Spleen (tissue), 11 donors: ENCODE data around the gene EXT2. TPM values are rescaled to one million over a fixed set of nuclear protein-coding genes. Genes with fewer than 3 reads are reported as not detected.

Experiments used
- DNase-seq: peaks from one replicate; pipeline ENCODE4 v3.0.0-alpha.2; 2020
- H3K27ac ChIP-seq, 8 donors: fragments of 200-600 bp; sonication (generic) in 7 of 8; 1 replicate in 4 of 8; 2 replicates in 4 of 8; pipeline versions ENCODE4 v1.5.0 to v1.8.0; 2016 to 2021; ENCODE audit warnings: inconsistent platforms in 4 of 8, mild to moderate bottlenecking in 4 of 8, moderate library complexity in 1 of 8
- H3K27me3 ChIP-seq, 7 donors: fragments of 200-600 bp; sonication (generic) in 6 of 7; replicated peaks in 1 of 7; 1 replicate in 4 of 7; 2 replicates in 3 of 7; pipeline versions ENCODE4 v1.5.0 to v1.8.0; 2016 to 2021; ENCODE audit warnings: inconsistent platforms in 3 of 7, mild to moderate bottlenecking in 1 of 7
- H3K36me3 ChIP-seq, 6 donors: fragments of 200-600 bp; sonication (generic) in 5 of 6; 1 replicate in 4 of 6; 2 replicates in 2 of 6; pipeline versions ENCODE4 v1.5.0 to v1.8.0; 2016 to 2021; ENCODE audit warnings: inconsistent platforms in 2 of 6
- H3K4me1 ChIP-seq, 6 donors: fragments of 200-600 bp; sonication (generic) in 5 of 6; 1 replicate in 3 of 6; 2 replicates in 3 of 6; pipeline versions ENCODE4 v1.5.0 to v1.8.0; 2016 to 2021; ENCODE audit warnings: inconsistent platforms in 3 of 6
- H3K4me3 ChIP-seq, 8 donors: fragments of 200-600 bp; sonication (generic) in 7 of 8; 1 replicate in 4 of 8; 2 replicates in 4 of 8; pipeline versions ENCODE4 v1.5.0 to v1.8.0; 2016 to 2021; ENCODE audit warnings: inconsistent platforms in 4 of 8, mild to moderate bottlenecking in 4 of 8, moderate library complexity in 2 of 8
- H3K9me3 ChIP-seq, 8 donors: fragments of 200-600 bp; sonication (generic) in 7 of 8; 1 replicate in 4 of 8; 2 replicates in 4 of 8; pipeline versions ENCODE4 v1.5.0 to v1.8.0; 2016 to 2021; ENCODE audit warnings: inconsistent platforms in 4 of 8
- POLR2A ChIP-seq, 3 donors: fragments of 450-650 bp; IDR thresholded peaks; one replicate each; pipeline ENCODE4 v1.5.1; 2017; ENCODE audit warnings: antibody characterized with exemption in 3 of 3, mild to moderate bottlenecking in 1 of 3
- POLR2AphosphoS5 ChIP-seq, 3 donors: sonication (generic); formaldehyde crosslinking; IDR thresholded peaks; one replicate each; pipeline ENCODE4 v1.5.1; 2017; ENCODE audit warnings: antibody characterized with exemption in 3 of 3
- WGBS, 5 donors: extraction: QIAGEN DNeasy Blood & Tissue Kit in 3 of 5; methylation state at CpG; one replicate each; pipeline versions ENCODE4 v1.1.5 to v1.1.7; 2013 to 2018; 5-methylcytosine and 5-hydroxymethylcytosine counted together
- intact Hi-C: fragments of 100-400 bp; cut with DNase I; formaldehyde crosslinking; loops from one replicate; pipeline ENCODE4 v1.15.0; 2023; ENCODE audit warnings: low total_unique reads
- polyA plus RNA-seq, 3 donors: library from polyadenylated mRNA; stranded (reverse); fragments of 200-250 nt; gene quantifications; one replicate each; pipeline ENCODE4 v1.2.1, GENCODE V29; 2013
- total RNA-seq, 7 donors: library from RNA; depleted of rRNA in 3 of 7; stranded (reverse); fragments of >200 nt in 3 of 7; fragmentation: NEBNext Ultra II Directional in 4 of 7; extraction: Animal tissue kit (Norgen Biotek cat#: 25700) in 4 of 7; gene quantifications; one replicate each; pipeline versions ENCODE4 v1.1.0 to v1.2.1, GENCODE V29; 2016 to 2021
- TF ChIP-seq, protein P1 (sequence below), 11 experiments: fragments of 200-600 bp in 7 of 11; fragments of 450-650 bp in 4 of 11; sonication (generic) in 4 of 11; IDR thresholded peaks in 8 of 11; conservative IDR thresholded peaks in 3 of 11; 1 replicate in 7 of 11; 2 replicates in 4 of 11; pipeline versions ENCODE4 v1.4.0 to v1.8.0; 2016 to 2021; ENCODE audit warnings: antibody characterized with exemption in 11 of 11, inconsistent platforms in 4 of 11, mild to moderate bottlenecking in 1 of 11
- donor health status: healthy with polysubstance abuse.
- donor health status: DM: no; HTN: no; CAD: no; lungs with moderate emphysema.
- donor health status: DM: no; HTN: no; CAD: no.
- donor health status: Bipolar disorder and iron deficiency.
- donor health status: healthy.
- donor health status: DM: no; HTN: no; CAD: no.
- donor health status: DM: yes; HTN: yes; CAD: no.

EXT2 gene
- total and polyA plus RNA-seq, 10 donors, result 10.0 to 60.1 (median 41.3) TPM

DNA sequence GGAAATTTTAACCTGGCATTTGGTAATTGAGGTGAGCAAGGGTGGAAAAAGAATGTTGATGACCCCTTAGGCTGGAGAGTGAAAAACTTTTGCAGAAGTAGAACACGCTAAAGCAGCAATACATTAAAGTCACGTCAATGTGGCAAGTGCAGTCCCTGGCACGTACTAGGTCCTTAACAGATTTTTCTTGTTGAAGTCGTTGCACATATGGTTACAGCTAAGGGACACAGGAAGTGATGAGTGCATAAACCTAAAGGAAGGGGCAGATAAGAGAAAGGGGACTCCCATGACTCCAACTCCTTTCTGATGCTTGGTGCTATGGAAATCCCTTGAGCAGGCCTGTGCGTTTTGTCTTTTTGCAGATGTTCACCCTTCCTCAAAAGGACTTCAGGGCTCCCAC lies 28.2 kb upstream of the EXT2 start:
- TF ChIP-seq POLR2AphosphoS5 (IDR thresholded peaks at IDR 0.05) (no peak), POLR2A (IDR thresholded peaks at IDR 0.05) (no peak)
- TF ChIP-seq, protein P1, sequence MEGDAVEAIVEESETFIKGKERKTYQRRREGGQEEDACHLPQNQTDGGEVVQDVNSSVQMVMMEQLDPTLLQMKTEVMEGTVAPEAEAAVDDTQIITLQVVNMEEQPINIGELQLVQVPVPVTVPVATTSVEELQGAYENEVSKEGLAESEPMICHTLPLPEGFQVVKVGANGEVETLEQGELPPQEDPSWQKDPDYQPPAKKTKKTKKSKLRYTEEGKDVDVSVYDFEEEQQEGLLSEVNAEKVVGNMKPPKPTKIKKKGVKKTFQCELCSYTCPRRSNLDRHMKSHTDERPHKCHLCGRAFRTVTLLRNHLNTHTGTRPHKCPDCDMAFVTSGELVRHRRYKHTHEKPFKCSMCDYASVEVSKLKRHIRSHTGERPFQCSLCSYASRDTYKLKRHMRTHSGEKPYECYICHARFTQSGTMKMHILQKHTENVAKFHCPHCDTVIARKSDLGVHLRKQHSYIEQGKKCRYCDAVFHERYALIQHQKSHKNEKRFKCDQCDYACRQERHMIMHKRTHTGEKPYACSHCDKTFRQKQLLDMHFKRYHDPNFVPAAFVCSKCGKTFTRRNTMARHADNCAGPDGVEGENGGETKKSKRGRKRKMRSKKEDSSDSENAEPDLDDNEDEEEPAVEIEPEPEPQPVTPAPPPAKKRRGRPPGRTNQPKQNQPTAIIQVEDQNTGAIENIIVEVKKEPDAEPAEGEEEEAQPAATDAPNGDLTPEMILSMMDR (IDR thresholded peaks at IDR 0.05 in 8 of 11, conservative IDR thresholded peaks at IDR 0.05 in 3 of 11), result no peak
- H3K4me3 ChIP-seq, result peak overlapping the region in 5 of 8 donors; percentile 54 to 94 (median 69)
- H3K36me3 ChIP-seq, result peaks cover 0 to 29% (median 7%) of the 10 kb centered on the region in 6 donors
- 24 to 64% (median 52%) methylated on average over 5 of the region's 5 CpGs for WGBS, 5 donors
- intact Hi-C loops, result no loop called here
- no peaks in the 10 kb centered on the region for H3K27me3 ChIP-seq
- no peak for DNase-seq
- H3K27ac ChIP-seq, result peak overlapping the region in 5 of 8 donors; percentile 85 to 92 (median 90)
- H3K4me1 ChIP-seq, result peaks cover 10 to 27% (median 18%) of the 10 kb centered on the region in 6 donors
- no peaks in the 10 kb centered on the region for H3K9me3 ChIP-seq

DNA sequence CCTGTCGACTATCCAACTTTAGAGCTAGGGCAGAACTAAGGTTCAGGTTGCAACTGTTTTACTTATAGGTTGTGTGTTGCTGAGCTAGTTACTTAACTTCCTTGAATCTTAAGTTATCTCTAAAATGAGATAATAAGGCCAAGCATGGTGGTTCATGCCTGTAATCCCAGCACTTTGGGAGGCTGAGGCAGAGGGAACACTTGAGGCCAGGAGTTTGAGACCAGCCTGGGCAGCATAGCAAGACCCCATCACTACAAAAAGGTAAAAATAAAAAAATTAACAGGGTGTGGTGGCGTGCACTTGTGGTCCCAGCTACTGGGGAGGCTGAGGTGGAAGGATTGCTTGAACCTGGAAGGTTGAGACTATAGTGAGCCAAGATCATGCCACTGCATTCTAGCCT lies 27.3 kb upstream of the EXT2 start:
- TF ChIP-seq POLR2A (IDR thresholded peaks at IDR 0.05) (no peak), POLR2AphosphoS5 (IDR thresholded peaks at IDR 0.05) (no peak)
- TF ChIP-seq, protein P1 (IDR thresholded peaks at IDR 0.05 in 8 of 11, conservative IDR thresholded peaks at IDR 0.05 in 3 of 11), result no peak

DNA sequence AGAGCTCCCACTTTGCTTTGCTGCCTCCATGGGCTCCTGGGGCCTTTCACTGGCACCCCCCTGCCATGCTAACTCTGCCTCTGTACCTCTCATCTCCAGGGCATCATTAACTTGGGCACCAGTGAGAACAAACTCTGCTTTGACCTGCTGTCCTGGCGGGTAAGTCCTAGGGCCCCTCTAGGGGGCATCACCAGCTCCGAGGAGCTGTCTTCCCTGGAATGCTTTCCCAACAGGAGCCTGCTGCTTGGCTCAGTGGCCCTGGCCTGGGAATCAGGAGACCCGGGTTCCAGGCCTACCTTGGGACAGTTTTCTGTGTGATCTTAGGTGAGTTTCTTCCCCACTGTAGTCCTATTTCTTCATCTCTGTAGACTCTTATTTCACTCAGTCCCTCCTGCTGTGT lies 24.3 kb upstream of the EXT2 start:
- Histone ChIP-seq H3K36me3 (peaks cover 0 to 68% (median 26%) of the 10 kb centered on the region in 6 donors), H3K27me3 (no peaks in the 10 kb centered on the region), H3K4me1 (peaks cover 7 to 16% (median 11%) of the 10 kb centered on the region in 6 donors), H3K27ac (no peak overlapping the region), H3K4me3 (no peak overlapping the region), H3K9me3 (no peaks in the 10 kb centered on the region)
- TF ChIP-seq POLR2A (IDR thresholded peaks at IDR 0.05) (no peak), POLR2AphosphoS5 (IDR thresholded peaks at IDR 0.05) (no peak)
- TF ChIP-seq, protein P1 (IDR thresholded peaks at IDR 0.05 in 8 of 11, conservative IDR thresholded peaks at IDR 0.05 in 3 of 11), result no peak
- no peak for DNase-seq
- intact Hi-C loops, result no loop called here
- WGBS, 5 donors, result 75 to 100% (median 94%) methylated on average over 3 of the region's 3 CpGs

More for the DNA sequence above, 27.3 kb upstream of the EXT2 start:
- H3K4me3 ChIP-seq, result no peak overlapping the region
- no peaks in the 10 kb centered on the region for H3K27me3 ChIP-seq
- intact Hi-C loops, result no loop called here
- no peak for DNase-seq
- H3K9me3 ChIP-seq, result no peaks in the 10 kb centered on the region
- H3K27ac ChIP-seq, result no peak overlapping the region
- peaks cover 10 to 27% (median 18%) of the 10 kb centered on the region in 6 donors for H3K4me1 ChIP-seq
- 94 to 100% (median 96%) methylated on average over 2 of the region's 2 CpGs for WGBS, 5 donors
- peaks cover 0 to 38% (median 10%) of the 10 kb centered on the region in 6 donors for H3K36me3 ChIP-seq

DNA sequence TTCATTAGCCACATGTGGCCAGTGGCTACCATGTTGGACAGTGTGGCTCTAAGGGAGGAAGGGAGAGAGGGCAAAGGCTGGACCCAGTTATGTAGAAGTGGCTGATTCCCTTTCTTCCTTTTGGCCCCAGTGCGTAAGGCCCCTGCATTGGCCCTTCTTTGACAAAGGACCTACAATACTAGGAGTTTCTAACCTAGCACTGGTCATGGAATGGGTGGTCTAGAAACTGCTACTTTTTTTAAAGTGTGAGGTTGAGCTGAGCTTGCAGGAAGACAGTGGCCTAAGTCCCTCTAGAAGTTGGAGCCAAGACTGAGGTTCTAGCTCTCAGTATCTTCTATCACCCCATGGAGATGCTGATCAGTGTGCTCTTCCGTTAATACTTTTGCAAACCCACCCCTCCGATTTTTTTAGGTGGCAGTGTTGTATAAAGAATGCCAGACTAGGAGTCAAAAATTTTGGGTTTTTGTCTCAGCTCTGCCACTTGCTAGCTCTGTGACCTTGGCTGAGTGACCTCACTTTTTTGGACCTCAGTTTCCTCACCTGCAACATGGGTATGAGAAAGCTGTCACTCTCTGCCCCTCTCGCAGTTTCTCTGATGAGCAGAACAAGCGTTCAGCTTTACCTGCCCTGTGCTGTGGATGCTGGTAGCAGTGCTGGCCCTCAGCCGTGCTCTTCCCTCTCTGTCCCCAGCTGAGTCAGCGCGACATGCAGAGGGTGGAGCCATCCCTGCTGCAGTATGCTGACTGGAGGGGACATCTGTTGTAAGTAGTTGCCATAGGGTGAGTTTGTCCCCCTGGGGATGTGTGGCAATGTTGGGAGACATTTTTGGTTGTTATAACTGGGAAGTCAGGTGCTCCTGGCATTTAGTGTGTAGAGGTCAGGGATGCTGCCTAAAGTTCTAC lies 22.5 kb upstream of the EXT2 start:
- intact Hi-C loops, result no loop called here
- Histone ChIP-seq H3K9me3 (no peaks in the 10 kb centered on the region), H3K4me3 (no peak overlapping the region), H3K27ac (no peak overlapping the region), H3K27me3 (no peaks in the 10 kb centered on the region), H3K4me1 (no peaks in the 10 kb centered on the region), H3K36me3 (peaks cover 0 to 86% (median 34%) of the 10 kb centered on the region in 6 donors)
- TF ChIP-seq POLR2A (IDR thresholded peaks at IDR 0.05) (no peak), POLR2AphosphoS5 (IDR thresholded peaks at IDR 0.05) (no peak)
- TF ChIP-seq, protein P1 (IDR thresholded peaks at IDR 0.05 in 8 of 11, conservative IDR thresholded peaks at IDR 0.05 in 3 of 11), result no peak
- WGBS, 5 donors, result 90 to 98% (median 91%) methylated on average over 6 to 8 of the region's 8 CpGs
- DNase-seq, result no peak
